Testis (tissue), 3 donors: ENCODE data around the gene HFE. TPM values are rescaled to one million over a fixed set of nuclear protein-coding genes. Genes with fewer than 3 reads are reported as not detected.
A peak's percentile ranks its signal among the peaks of the same experiment; 100 is the strongest.

Experiments used
- DNase-seq: peaks from one replicate; pipeline ENCODE4 v3.0.0-alpha.2; 2019
- H3K27ac ChIP-seq, 2 donors: fragments of 200-600 bp; sonication (generic); one replicate each; pipeline ENCODE4 v1.5.1; 2019
- H3K27me3 ChIP-seq: fragments of 200-600 bp; sonication (generic); one replicate; pipeline ENCODE4 v1.5.1; 2019
- H3K36me3 ChIP-seq: fragments of 200-600 bp; sonication (generic); one replicate; pipeline ENCODE4 v1.5.1; 2017; ENCODE audit warnings: low read depth; ENCODE audit errors: missing control alignments
- H3K4me1 ChIP-seq: fragments of 200-600 bp; sonication (generic); one replicate; pipeline ENCODE4 v1.5.1; 2019
- H3K4me3 ChIP-seq, 2 donors: fragments of 200-600 bp; sonication (generic); one replicate each; pipeline ENCODE4 v1.5.1; 2017 to 2019
- H3K9me3 ChIP-seq: fragments of 200-600 bp; sonication (generic); one replicate; pipeline ENCODE4 v1.5.1; 2017
- POLR2A ChIP-seq: fragments of 450-650 bp; IDR thresholded peaks from one replicate; pipeline ENCODE4 v1.6.1; 2017; ENCODE audit warnings: antibody characterized with exemption, mild to moderate bottlenecking, moderate library complexity
- WGBS, 2 donors: methylation state at CpG; one replicate each; pipeline ENCODE4 v1.1.5; 2018; 5-methylcytosine and 5-hydroxymethylcytosine counted together
- intact Hi-C: fragments of 100-400 bp; cut with DNase I; formaldehyde crosslinking; loops from one replicate; pipeline ENCODE4 v1.15.1; 2023; ENCODE audit warnings: low total_unique reads
- polyA plus RNA-seq: library from polyadenylated mRNA; stranded (reverse); fragments of 350-450 nt; fragmentation: Illumina TruSeq; extraction: RNeasy Lipid Tissue Mini Kit (QIAGEN cat#74804); gene quantifications from one replicate; pipeline ENCODE4 v1.2.3, GENCODE V29; 2014; ENCODE audit warnings: low read depth, low replicate concordance; ENCODE audit not compliant: insufficient read depth
- total RNA-seq, 2 donors: library from RNA; depleted of rRNA; stranded (reverse); fragments of >200 nt; gene quantifications; one replicate each; pipeline ENCODE4 v1.2.3, GENCODE V29; 2016
- TF ChIP-seq, protein P1 (sequence below), 3 experiments: fragments of 450-650 bp in 2 of 3; fragments of 200-600 bp in 1 of 3; sonication (generic) in 1 of 3; IDR thresholded peaks; one replicate each; pipeline ENCODE4 v1.5.1; 2016 to 2019; ENCODE audit warnings: antibody characterized with exemption in 3 of 3, mild to moderate bottlenecking in 2 of 3, moderate library complexity in 1 of 3

HFE gene
- total and polyA plus RNA-seq, 3 donors from 2014 or later: 4.1 to 5.1 (median 4.8) TPM

DNA sequence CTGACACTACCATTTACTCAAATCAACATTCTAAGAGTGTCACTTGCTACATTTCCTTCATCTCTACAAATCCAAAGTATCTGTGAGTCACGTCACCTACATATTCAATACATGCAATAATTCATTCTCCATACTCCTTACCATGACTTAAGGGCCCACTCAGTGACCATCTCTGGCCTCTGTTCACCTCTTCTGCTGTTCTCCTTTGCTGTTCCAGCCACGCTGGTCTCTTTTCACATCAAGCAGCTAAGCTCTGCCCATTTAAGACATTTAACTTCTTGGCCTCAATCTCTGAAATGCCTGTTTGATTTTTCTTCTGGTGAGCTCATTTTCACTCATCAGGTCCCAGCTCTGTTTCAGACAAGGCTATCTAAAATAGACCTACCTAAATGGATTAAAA lies 46.5 kb downstream of the HFE start:
- Histone ChIP-seq H3K36me3 (no peaks in the 10 kb centered on the region), H3K4me1 (no peaks in the 10 kb centered on the region), H3K27ac (no peak overlapping the region), H3K27me3 (no peaks in the 10 kb centered on the region), H3K4me3 (no peak overlapping the region), H3K9me3 (no peaks in the 10 kb centered on the region)
- intact Hi-C loops: no loop called here
- WGBS, 2 donors: 93 to 96% methylated on average over 2 of the region's 2 CpGs
- no peak for DNase-seq
- TF ChIP-seq, protein P1, sequence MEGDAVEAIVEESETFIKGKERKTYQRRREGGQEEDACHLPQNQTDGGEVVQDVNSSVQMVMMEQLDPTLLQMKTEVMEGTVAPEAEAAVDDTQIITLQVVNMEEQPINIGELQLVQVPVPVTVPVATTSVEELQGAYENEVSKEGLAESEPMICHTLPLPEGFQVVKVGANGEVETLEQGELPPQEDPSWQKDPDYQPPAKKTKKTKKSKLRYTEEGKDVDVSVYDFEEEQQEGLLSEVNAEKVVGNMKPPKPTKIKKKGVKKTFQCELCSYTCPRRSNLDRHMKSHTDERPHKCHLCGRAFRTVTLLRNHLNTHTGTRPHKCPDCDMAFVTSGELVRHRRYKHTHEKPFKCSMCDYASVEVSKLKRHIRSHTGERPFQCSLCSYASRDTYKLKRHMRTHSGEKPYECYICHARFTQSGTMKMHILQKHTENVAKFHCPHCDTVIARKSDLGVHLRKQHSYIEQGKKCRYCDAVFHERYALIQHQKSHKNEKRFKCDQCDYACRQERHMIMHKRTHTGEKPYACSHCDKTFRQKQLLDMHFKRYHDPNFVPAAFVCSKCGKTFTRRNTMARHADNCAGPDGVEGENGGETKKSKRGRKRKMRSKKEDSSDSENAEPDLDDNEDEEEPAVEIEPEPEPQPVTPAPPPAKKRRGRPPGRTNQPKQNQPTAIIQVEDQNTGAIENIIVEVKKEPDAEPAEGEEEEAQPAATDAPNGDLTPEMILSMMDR (IDR thresholded peaks at IDR 0.05): no peak
- TF ChIP-seq POLR2A: no peak

DNA sequence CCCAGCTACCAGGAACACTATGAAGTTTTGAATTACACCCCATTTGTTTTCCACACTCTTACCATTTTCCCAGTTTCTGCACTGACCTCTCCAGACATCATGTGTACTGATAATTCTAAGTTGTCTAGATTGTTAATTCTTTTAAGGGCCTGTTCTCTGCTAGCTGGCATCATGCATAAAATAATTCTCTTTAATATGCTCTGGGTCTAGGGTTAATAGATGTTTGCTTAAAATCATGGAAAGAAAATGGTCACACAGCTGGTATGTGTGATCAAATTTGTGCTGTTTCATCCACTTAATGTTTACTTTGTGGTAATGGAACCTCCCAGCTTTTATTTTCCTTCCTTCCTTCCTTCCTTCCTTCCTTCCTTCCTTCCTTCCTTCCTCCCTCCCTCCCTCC lies 49.1 kb downstream of the HFE start:
- DNase-seq: no peak
- H3K27me3 ChIP-seq: no peaks in the 10 kb centered on the region
- no peak for TF ChIP-seq POLR2A
- TF ChIP-seq, protein P1 (IDR thresholded peaks at IDR 0.05): no peak
- H3K4me3 ChIP-seq: no peak overlapping the region
- H3K4me1 ChIP-seq: no peaks in the 10 kb centered on the region
- H3K9me3 ChIP-seq: no peaks in the 10 kb centered on the region
- intact Hi-C loops: no loop called here
- H3K36me3 ChIP-seq: no peaks in the 10 kb centered on the region
- no peak overlapping the region for H3K27ac ChIP-seq

DNA sequence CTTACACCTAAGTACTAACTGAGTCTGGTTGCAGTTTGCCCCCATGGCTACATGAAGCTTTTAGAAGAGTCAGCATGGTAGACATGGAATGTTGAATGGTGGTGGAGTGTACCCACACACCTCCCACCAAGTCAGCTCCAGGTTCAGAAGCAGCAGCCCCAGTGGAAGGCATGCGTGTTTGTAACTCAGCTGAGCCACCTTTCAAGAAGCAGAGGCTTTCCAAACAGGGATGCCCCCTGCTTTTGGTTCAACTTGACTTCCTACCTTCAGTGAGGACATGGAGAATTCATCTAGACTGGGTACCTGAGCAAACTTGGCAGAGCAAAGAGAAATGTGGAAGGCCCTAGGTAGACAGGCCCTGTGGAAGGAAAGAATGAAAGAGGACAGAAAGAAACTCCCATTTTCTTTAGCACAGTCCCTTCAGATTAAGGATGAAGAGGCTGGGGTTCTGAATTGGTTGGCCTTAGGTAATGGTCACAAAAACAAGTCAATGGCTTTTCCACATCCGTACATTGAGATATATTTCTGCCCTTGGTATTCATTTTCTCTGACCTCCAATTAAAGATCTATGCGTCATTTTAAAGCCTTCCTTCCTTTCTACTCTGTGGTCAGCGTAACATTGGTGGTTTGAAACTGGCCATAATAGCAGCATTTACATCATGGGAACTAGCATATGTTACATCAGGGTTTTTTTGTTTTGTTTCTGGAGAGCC lies 53.2 kb downstream of the HFE start:
- DNase-seq: no peak
- no peaks in the 10 kb centered on the region for H3K9me3 ChIP-seq
- intact Hi-C loops: no loop called here

DNA sequence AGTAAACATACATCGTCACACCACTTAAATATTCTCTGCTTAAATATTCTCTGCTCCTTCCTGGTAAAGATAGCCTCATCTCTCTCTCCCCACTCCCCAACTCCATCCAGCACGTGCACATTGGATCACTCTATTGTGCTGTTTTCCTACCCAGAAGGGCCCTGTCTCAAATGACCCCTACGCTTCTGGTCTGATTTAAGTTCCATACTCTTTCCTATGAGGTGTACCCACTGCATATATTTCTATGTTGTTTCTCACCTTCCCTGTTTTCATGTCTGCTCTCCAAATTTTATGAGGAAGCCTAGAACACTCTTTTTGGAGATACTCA lies 53.7 kb downstream of the HFE start:
- no peak for DNase-seq
- H3K27ac ChIP-seq: no peak overlapping the region
- 86 to 88% methylated on average over 3 of the region's 3 CpGs for WGBS, 2 donors
- H3K9me3 ChIP-seq: no peaks in the 10 kb centered on the region
- no peak overlapping the region for H3K4me3 ChIP-seq
- H3K27me3 ChIP-seq: no peaks in the 10 kb centered on the region
- intact Hi-C loops: no loop called here
- H3K4me1 ChIP-seq: no peaks in the 10 kb centered on the region
- no peaks in the 10 kb centered on the region for H3K36me3 ChIP-seq
- no peak for TF ChIP-seq POLR2A
- TF ChIP-seq, protein P1 (IDR thresholded peaks at IDR 0.05): no peak

More for the DNA sequence above, 53.2 kb downstream of the HFE start:
- Histone ChIP-seq H3K4me1 (no peaks in the 10 kb centered on the region), H3K4me3 (no peak overlapping the region), H3K27ac (no peak overlapping the region), H3K36me3 (no peaks in the 10 kb centered on the region), H3K27me3 (no peaks in the 10 kb centered on the region)
- 96 to 97% methylated on average over 4 of the region's 4 CpGs for WGBS, 2 donors
- TF ChIP-seq, protein P1 (IDR thresholded peaks at IDR 0.05): no peak
- no peak for TF ChIP-seq POLR2A

DNA sequence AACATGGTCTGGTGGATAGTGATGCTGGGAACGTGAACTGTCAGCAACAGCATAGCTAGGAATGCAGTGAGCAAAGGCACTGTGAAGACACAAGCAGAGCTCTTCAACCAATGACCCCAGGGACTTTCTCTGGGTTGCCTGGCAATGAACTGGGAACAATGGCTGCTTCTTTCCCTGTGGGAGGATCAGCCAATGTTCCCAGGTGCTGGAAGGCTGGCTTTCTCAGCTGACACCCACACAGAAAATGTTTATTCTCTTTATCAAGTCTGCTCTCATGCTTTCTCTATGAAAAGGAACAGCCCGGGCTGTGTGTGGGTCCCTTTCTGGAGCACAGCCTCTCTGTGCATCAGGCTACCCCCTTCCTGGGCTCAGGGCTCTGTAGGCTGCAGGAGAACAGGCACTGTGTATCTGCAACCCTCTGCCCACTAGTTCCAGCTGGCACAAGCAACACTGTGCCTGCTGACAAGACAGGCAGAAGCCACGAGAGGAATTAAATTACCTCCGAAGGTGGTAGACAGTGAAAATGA lies 54.2 kb downstream of the HFE start:
- Histone ChIP-seq H3K4me1 (no peaks in the 10 kb centered on the region), H3K9me3 (no peaks in the 10 kb centered on the region), H3K27ac (no peak overlapping the region), H3K36me3 (no peaks in the 10 kb centered on the region), H3K4me3 (no peak overlapping the region), H3K27me3 (no peaks in the 10 kb centered on the region)
- 45 to 62% methylated on average over 4 of the region's 4 CpGs for WGBS, 2 donors
- DNase-seq: peak; percentile 50
- TF ChIP-seq, protein P1 (IDR thresholded peaks at IDR 0.05): no peak
- no peak for TF ChIP-seq POLR2A
- intact Hi-C loops: no loop called here
